Esophagus muscularis mucosa (tissue), 3 donors: Measurements from ENCODE around the gene CBLC.

Source experiments
- CTCF ChIP-seq, 3 experiments: fragments of 200-600 bp in 2 of 3; fragments of 450-650 bp in 1 of 3; sonication (generic) in 2 of 3; IDR thresholded peaks; one replicate each; pipeline ENCODE4 v1.5.1; 2017 to 2019; ENCODE audit warnings: antibody characterized with exemption in 3 of 3, mild to moderate bottlenecking in 2 of 3, moderate library complexity in 1 of 3
- POLR2A ChIP-seq: fragments of 450-650 bp; IDR thresholded peaks from one replicate; pipeline ENCODE4 v1.6.1; 2017; ENCODE audit warnings: antibody characterized with exemption, moderate library complexity, mild to moderate bottlenecking, low read depth

GRCh38 chr19:44794610-44795009, 16.9 kb downstream of the CBLC start:
- TF ChIP-seq CTCF (IDR thresholded peaks at IDR 0.05) (no peak), POLR2A (no peak)
